ENCODE measurements around the gene STRBP. TPM values are rescaled to one million over a fixed set of nuclear protein-coding genes. Genes with fewer than 3 reads are reported as not detected.

Gene STRBP
- total RNA-seq, 1 donor from 2014 or later, result 87.3 TPM

- H3K27me3 Mint-ChIP-seq, result no peaks in the 10 kb centered on the region
- H3K36me3 Mint-ChIP-seq (ENCODE audit: insufficient read depth), result peaks cover 22% of the 10 kb centered on the region
- peaks cover 17% of the 10 kb centered on the region for H3K4me1 Mint-ChIP-seq (ENCODE audit: low read depth)
- H3K27ac Mint-ChIP-seq, result no peak overlapping the region
- peaks cover 5% of the 10 kb centered on the region for H3K9me3 Mint-ChIP-seq (ENCODE audit: low read depth)
- no peak for TF ChIP-seq CTCF (IDR thresholded peaks at IDR 0.05; ENCODE audit: unreplicated experiment)
- no peak for DNase-seq (ENCODE audit: low spot score, unreplicated experiment)
- no peak overlapping the region for H3K4me3 Mint-ChIP-seq (ENCODE audit: low read depth)
Measured at GRCh38 chr9:123150708-123151503, 117.5 kb downstream of the STRBP start.

- Mint-ChIP-seq H3K4me1 (ENCODE audit: low read depth) (peaks cover 17% of the 10 kb centered on the region), H3K36me3 (ENCODE audit: insufficient read depth) (peaks cover 24% of the 10 kb centered on the region), H3K9me3 (ENCODE audit: low read depth) (peaks cover 5% of the 10 kb centered on the region), H3K4me3 (ENCODE audit: low read depth) (no peak overlapping the region), H3K27me3 (no peaks in the 10 kb centered on the region), H3K27ac (no peak overlapping the region)
- no peak for TF ChIP-seq CTCF (IDR thresholded peaks at IDR 0.05; ENCODE audit: unreplicated experiment)
- DNase-seq (ENCODE audit: low spot score, unreplicated experiment), result no peak
Measured at GRCh38 chr9:123149067-123149466, 119.3 kb downstream of the STRBP start.

GRCh38 chr9:123138163-123138562 is 130.2 kb downstream of the STRBP start:
- no peaks in the 10 kb centered on the region for H3K27me3 Mint-ChIP-seq

GRCh38 chr9:123135430-123135829 is 133.0 kb downstream of the STRBP start:
- H3K4me3 Mint-ChIP-seq (ENCODE audit: low read depth), result no peak overlapping the region
- no peaks in the 10 kb centered on the region for H3K9me3 Mint-ChIP-seq (ENCODE audit: low read depth)
- no peak for TF ChIP-seq CTCF (IDR thresholded peaks at IDR 0.05; ENCODE audit: unreplicated experiment)
- H3K4me1 Mint-ChIP-seq (ENCODE audit: low read depth), result peaks cover 4% of the 10 kb centered on the region
- no peak for DNase-seq (ENCODE audit: low spot score, unreplicated experiment)
- peaks cover 11% of the 10 kb centered on the region for H3K36me3 Mint-ChIP-seq (ENCODE audit: insufficient read depth)
- H3K27ac Mint-ChIP-seq, result peak overlapping the region; percentile 43
- no peaks in the 10 kb centered on the region for H3K27me3 Mint-ChIP-seq

More at GRCh38 chr9:123138163-123138562, 130.2 kb downstream of the STRBP start:
- peaks cover 4% of the 10 kb centered on the region for H3K4me1 Mint-ChIP-seq (ENCODE audit: low read depth)
- no peak overlapping the region for H3K4me3 Mint-ChIP-seq (ENCODE audit: low read depth)
- H3K27ac Mint-ChIP-seq, result no peak overlapping the region
- no peak for TF ChIP-seq CTCF (IDR thresholded peaks at IDR 0.05; ENCODE audit: unreplicated experiment)
- H3K9me3 Mint-ChIP-seq (ENCODE audit: low read depth), result no peaks in the 10 kb centered on the region
- DNase-seq (ENCODE audit: low spot score, unreplicated experiment), result no peak
- H3K36me3 Mint-ChIP-seq (ENCODE audit: insufficient read depth), result peaks cover 14% of the 10 kb centered on the region

- Mint-ChIP-seq H3K4me3 (ENCODE audit: low read depth) (no peak overlapping the region), H3K4me1 (ENCODE audit: low read depth) (no peaks in the 10 kb centered on the region), H3K9me3 (ENCODE audit: low read depth) (no peaks in the 10 kb centered on the region), H3K27me3 (no peaks in the 10 kb centered on the region), H3K36me3 (ENCODE audit: insufficient read depth) (peaks cover 11% of the 10 kb centered on the region), H3K27ac (no peak overlapping the region)
- TF ChIP-seq CTCF (IDR thresholded peaks at IDR 0.05; ENCODE audit: unreplicated experiment), result no peak
- no peak for DNase-seq (ENCODE audit: low spot score, unreplicated experiment)
Measured at GRCh38 chr9:123132696-123133095, 135.7 kb downstream of the STRBP start.
